DMS79 (cell line): ENCODE results near the gene KEAP1.

Experiments
- DNase-seq: peaks from one replicate; lab custom pipeline; 2025; lab: John Stamatoyannopoulos, UW

KEAP1 gene

GRCh38 chr19:10449037-10449436, 54.1 kb downstream of the KEAP1 start:
- no peak for DNase-seq

GRCh38 chr19:10442698-10443097, 60.5 kb downstream of the KEAP1 start:
- DNase-seq: no peak

- no peak for DNase-seq
Observed at GRCh38 chr19:10439588-10439987, 63.6 kb downstream of the KEAP1 start.
